GM19467 (cell line): ENCODE results near the gene DSTN.

ENCODE experiments used
- ATAC-seq: cut with Tn5 transposase; IDR thresholded peaks from one replicate; pipeline ENCODE4 v1.9.1; 2021; ENCODE audit warnings: mild to moderate bottlenecking, moderate library complexity; ENCODE audit not compliant: unreplicated experiment

Gene DSTN

GRCh38 chr20:17545127-17545526 is 24.7 kb upstream of the DSTN start:
- no peak for ATAC-seq

DNA sequence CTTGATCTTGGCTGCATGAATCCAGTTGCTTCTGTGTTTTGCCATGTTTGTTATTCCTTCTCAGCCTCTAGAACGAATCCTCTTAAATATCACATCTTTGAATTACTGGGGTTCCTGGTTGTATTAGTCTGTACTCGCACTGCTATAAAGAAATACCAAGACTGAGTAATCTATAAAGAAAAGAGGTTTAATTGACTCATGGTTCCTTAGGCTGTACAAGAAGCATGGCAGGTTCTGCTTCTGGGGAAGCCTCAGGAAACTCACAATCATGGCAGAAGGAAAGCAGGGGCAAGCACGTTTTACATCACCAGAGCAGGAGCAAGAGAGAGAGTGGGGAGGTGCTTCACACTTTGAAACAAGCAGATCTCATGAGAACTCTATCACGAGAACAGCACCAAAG is 20.7 kb upstream of the DSTN start:
- no peak for ATAC-seq

DNA sequence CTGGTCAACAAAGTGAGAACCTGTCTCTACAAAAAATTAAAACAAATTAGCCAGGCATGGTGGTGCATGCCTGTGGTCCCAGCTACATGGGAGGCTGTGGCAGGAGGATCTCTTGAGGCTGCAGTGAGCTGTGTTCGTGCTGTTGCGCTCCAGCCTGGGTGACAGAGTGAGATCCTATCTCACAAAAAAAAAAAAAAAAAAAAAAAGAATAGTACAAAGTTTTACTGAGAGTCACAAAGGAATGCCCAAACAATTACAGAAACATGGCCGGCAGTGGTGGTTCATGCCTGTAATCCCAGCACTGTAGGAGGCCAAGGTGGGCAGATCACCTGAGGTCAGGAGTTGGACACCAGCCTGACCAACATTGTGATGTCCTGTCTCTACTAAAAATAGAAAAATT is 14.8 kb upstream of the DSTN start:
- ATAC-seq = no peak

DNA sequence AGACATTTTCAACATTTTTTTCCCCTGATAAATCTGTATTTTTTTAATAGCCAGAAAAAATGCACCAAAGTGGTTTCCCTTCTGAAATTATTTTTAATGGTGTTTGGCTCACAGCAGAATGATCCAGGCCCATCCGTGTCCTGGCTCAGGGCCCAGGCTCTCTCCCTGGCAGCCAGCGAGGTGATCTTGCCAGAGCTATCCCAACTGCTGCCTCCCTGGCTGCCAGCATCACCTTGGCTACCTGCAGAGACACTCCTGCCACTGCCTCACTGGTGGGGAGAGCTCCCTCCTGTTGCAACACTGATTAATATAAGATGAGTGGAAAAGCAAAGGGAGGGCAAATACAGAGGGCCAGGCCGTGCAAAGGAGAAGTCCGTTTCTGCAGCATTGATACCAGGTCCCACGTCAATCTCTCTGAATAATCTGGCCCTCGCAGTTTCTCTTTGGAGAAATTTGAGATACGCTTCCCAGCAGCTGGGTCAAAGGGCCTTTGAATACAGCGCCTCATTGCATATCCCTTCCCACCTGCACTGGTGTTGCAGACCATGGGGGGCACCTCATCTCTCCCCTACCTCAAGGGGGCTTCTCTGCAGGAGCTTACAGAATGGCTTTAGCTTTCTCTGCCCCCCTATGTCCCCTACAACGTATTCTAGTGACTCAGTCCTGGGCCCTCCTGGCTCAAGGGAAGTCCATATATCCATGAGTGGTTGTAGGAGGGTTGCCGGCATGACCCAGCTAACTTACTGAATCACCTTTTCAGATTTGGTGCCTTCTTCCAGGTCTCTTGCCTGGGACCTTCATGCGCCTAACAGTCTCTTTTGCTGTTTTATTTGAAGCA is 12.8 kb upstream of the DSTN start:
- no peak for ATAC-seq

GRCh38 chr20:17557675-17558006 is 12.2 kb upstream of the DSTN start:
- no peak for ATAC-seq

DNA sequence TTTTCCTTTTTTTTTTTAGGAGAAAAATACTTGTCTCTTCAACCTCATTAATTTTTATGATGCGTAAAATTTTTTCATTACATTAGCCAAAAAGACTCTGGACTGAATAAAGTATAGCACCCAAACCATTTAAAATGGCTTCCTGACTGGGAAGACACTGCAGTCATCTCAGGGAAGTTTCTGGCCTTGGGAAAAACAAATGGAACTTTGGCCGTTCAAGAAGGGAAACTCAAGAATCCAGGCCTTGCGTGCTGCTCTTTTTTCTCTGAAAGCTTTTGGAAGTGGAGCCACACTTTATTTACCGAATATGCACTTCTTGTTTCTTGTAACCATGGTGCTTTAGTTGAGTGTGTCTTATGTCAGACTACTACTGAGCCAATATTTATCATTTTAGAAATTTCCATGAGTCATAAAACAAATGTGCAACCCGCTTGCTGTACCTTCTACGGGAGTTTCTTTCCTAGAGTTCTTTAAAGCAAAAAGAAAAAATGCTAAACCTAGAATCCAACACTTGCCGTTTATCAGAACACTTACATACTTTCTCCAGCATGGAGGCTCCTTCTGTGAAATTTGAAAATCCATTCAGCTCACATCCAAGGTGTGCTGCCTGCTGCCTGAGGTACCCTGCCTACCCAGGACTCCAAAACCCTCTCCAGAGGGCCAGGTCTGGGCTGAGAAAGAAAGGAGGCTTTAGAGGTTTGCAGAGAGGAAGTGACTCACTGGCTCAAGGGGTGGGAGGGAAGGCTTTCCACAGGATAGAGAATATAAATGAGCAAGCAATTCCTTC is 11.5 kb upstream of the DSTN start:
- no peak for ATAC-seq

- no peak for ATAC-seq
Observed at GRCh38 chr20:17558941-17559304, 11.0 kb upstream of the DSTN start.

DNA sequence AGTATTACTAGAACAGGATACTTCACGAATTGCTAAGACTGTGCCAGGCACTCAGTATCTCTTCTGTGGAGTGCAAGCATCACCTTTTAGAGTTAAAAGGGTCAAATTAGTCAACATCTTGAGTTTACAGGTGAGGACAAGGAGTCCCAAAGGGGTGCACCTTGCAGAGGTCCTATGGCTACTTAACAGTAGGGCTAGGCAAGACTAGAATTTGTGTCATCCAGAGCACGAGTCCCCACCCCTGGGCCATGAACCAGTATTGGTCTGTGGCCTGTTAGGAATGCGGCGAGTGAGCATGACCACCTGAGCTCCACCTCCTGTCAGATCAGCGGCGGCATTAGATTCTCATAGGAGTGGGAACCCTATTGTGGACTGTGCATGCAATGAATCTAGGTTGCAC is 10.5 kb upstream of the DSTN start:
- no peak for ATAC-seq

DNA sequence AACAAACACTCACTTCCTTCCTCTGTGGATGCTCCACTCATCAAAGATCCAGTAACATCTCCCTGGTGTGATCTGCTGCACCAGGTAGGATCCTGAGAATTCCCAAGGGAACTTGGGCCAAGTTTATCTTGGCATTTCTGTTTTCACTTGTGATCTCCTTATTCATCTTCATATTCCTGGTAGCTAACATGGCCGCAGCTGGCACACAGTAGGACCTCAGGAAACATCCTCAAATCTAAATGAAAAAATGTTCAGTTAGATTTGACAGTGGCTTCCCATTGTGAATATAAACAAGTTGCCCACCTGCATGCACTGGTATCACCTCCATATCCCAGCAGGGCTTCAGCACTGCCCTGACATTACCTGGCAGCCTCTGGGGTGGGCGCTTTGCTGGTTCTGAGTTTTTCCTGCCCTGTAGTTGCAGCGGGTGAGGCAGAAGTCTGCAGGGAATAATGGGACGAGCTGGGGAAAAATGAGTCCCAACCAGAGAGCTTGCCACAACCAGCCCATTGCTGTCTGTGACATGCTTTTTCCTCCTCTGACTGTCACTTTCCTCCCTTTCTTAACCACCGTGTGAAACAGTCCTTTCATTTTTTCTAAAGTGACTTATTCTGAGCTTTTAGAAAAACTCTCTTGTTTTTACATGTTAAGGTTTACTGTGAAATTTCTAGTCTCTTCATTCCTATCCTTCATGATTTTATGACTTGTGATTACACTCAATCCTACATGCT is 9.4 kb upstream of the DSTN start:
- ATAC-seq = no peak

DNA sequence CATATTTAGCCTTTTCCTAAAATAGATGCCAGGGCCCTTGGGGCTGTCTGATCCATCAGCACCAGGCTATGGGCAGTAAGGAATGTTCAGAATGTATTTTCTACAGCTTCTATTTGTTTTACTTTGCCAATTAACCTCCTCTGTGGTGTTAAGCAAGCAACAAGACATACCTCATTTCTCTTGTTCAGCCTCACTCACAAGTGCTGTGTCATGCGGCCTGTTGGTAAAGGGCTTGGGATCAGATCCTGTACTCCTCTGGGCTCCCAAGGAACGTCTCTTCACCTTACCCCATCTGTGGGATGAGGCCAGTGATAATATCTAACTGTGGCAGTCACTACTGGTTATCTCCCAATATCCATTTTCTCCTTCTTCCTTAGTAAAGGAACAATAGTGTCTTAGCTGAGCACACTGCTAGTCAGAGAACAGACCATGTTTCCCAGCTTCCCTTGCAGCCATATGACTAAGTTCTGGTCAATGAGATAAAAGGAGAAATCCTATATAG is 7.0 kb upstream of the DSTN start:
- no peak for ATAC-seq

GRCh38 chr20:17565169-17565845 is 4.6 kb upstream of the DSTN start:
- ATAC-seq = no peak

- ATAC-seq = no peak
Observed at GRCh38 chr20:17566345-17566744, 3.5 kb upstream of the DSTN start.

GRCh38 chr20:17568045-17568788 is 1.7 kb upstream of the DSTN start:
- no peak for ATAC-seq

- ATAC-seq = no peak
Observed at GRCh38 chr20:17568972-17569521, 828 bp upstream of the DSTN start.

DNA sequence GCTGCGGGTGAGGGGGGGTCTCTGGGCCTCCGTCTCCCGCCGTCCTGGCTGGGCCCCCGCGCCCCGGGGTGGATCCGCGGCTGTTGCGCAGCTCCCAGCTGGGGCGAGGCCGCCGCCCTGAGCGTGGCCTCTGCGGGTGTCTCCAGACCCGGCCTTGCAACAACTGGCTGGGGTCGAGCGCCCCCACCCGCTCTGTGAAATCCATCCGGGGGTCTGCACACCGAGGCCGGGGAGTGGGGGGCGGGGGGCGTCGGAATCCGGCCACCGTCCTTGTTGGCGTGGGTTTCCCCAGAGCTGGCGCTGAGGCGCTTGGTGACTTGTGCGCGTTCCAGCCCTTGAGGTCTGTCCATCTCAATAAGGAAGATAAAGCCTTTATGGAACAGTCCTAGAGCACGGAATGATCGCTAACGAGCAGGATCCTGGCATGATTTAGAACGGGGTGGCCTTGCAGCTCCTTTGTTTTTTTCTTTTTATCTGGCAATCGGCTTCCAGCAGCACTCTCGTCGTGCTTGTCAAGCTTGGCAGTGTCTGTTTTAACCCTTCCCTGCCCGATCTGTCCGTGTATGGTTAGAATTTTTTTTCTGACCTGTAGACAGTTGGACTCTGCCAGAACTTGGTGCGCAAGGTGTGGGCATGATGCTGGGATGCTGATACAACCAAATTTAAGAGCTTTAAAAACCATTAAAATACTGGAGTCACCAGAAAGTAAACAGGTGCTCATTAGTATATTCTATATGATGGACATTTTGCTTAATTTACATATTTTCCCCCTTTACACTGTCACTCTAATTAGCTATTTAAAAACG is 675 bp downstream of the DSTN start:
- peak; percentile 43 for ATAC-seq

GRCh38 chr20:17571153-17571527 is 1.3 kb downstream of the DSTN start:
- ATAC-seq = peak; percentile 36

GRCh38 chr20:17572034-17572638 is 2.3 kb downstream of the DSTN start:
- no peak for ATAC-seq

GRCh38 chr20:17573463-17573862 is 3.6 kb downstream of the DSTN start:
- no peak for ATAC-seq

DNA sequence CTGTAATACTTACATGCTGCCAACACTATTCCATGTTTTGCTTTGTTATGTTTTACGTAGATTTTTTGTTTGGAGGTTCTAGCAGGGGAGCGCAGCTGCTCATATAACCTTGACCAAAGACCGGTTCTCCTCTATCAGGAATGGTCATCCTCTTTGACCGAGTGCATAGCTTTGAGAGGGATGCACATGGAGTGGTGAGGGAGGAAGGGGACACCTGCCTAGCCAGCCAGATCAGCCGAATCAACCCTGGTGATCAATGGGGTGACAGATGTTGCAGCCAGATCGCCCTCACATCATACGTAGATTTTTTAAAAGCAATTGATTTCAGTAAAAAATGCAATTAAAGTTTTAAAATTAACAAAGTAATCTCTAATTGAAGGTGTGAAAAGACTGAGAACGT is 6.3 kb downstream of the DSTN start:
- ATAC-seq = no peak
